Adipocyte (in vitro differentiated cells): ENCODE results near the gene MYO16.
A peak's percentile ranks its signal among the peaks of the same experiment; 100 is the strongest.

Experiments used
- DNase-seq: peaks from one replicate; pipeline ENCODE4 v3.0.0-alpha.2; 2015; ENCODE audit warnings: low read depth
- H3K27me3 ChIP-seq: replicated peaks from 2 replicates; pipeline ENCODE4 v1.7.0; 2013; ENCODE audit warnings: mild to moderate bottlenecking, low read length, moderate library complexity; ENCODE audit not compliant: control insufficient read depth, insufficient read depth
- H3K36me3 ChIP-seq: 2 replicates; pipeline ENCODE4 v1.7.0; 2013; ENCODE audit warnings: low read length, mild to moderate bottlenecking, moderate library complexity; ENCODE audit not compliant: control insufficient read depth, insufficient read depth, severe bottlenecking
- H3K4me1 ChIP-seq: 2 replicates; pipeline ENCODE4 v1.7.0; 2013; ENCODE audit warnings: mild to moderate bottlenecking, low read length, moderate library complexity; ENCODE audit not compliant: control insufficient read depth, insufficient read depth
- H3K4me3 ChIP-seq: 2 replicates; pipeline ENCODE4 v1.7.0; 2013; ENCODE audit warnings: mild to moderate bottlenecking, low read length, moderate library complexity
- H3K9ac ChIP-seq: 2 replicates; pipeline ENCODE4 v1.7.0; 2013; ENCODE audit warnings: mild to moderate bottlenecking, low read length, moderate library complexity
- H3K9me3 ChIP-seq: 2 replicates; pipeline ENCODE4 v1.7.0; 2013; ENCODE audit warnings: mild to moderate bottlenecking, low read length, moderate library complexity; ENCODE audit not compliant: control insufficient read depth

MYO16 gene

DNA sequence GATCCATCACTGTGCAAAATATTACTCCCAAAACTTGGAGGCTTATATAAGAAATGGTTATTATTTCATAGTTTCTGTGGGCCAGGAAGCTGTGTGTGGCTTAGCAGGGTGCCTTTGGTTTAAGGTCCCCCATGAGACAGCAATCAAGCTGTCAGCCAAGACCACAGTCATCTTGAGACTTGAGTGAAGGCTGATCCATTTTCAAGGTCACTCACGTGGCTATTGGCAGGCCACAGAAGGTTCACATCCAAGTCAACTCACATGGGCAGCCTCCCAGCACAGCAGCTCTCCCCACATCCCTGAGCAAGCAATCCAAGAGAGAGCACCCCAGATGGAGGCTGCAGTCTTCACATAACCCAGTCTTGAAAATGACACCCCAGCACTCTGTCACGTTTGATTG, 537.4 kb downstream of the MYO16 start:
- Histone ChIP-seq H3K4me3 (no peak overlapping the region), H3K36me3 (no peaks in the 10 kb centered on the region), H3K4me1 (no peaks in the 10 kb centered on the region), H3K9me3 (no peaks in the 10 kb centered on the region), H3K27me3 (no peaks in the 10 kb centered on the region), H3K9ac (no peak overlapping the region)
- no peak for DNase-seq

DNA sequence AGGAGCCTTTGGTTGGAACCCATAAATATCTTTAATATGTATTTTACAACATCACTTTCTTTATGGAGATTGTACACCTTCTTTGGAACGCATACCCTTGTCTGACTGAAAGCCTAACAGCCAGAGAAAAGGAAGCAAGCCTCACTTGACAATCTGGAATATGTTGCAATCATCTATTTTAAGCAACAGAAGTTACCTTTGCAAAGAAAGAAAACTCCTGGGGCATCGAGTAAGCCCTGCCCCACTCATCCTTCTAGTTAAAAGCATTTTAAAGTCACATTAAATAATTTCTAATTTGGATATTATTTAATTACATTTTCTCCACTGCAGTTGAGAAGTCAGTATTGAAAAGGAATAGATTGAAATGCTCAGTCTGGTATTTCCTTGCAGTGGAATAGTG, 542.7 kb downstream of the MYO16 start:
- H3K9ac ChIP-seq, result no peak overlapping the region
- H3K9me3 ChIP-seq, result no peaks in the 10 kb centered on the region
- no peaks in the 10 kb centered on the region for H3K36me3 ChIP-seq
- H3K4me3 ChIP-seq, result no peak overlapping the region
- no peaks in the 10 kb centered on the region for H3K4me1 ChIP-seq
- no peaks in the 10 kb centered on the region for H3K27me3 ChIP-seq
- DNase-seq, result no peak

DNA sequence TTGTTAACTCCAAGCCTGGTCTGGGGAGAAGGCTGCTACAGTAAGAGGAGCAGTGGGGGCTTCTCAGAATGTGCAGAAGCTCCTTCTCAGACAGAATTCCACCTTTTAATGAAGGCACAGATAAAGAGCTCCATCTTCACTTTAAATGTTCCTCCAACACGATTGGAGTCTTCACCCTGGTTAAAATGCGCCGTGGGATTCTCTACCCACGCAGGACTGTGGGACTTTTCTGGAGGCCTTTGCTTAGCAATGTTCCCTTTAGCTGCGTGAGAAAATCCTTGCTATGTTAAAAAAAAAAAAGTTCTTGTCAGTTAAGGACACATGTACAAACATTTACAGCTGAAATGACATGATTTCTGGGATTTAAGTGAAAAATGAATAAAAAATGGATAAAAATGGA, 546.3 kb downstream of the MYO16 start:
- no peaks in the 10 kb centered on the region for H3K9me3 ChIP-seq
- no peaks in the 10 kb centered on the region for H3K27me3 ChIP-seq
- no peak for DNase-seq
- no peak overlapping the region for H3K4me3 ChIP-seq
- no peaks in the 10 kb centered on the region for H3K36me3 ChIP-seq
- H3K9ac ChIP-seq, result no peak overlapping the region
- no peaks in the 10 kb centered on the region for H3K4me1 ChIP-seq

DNA sequence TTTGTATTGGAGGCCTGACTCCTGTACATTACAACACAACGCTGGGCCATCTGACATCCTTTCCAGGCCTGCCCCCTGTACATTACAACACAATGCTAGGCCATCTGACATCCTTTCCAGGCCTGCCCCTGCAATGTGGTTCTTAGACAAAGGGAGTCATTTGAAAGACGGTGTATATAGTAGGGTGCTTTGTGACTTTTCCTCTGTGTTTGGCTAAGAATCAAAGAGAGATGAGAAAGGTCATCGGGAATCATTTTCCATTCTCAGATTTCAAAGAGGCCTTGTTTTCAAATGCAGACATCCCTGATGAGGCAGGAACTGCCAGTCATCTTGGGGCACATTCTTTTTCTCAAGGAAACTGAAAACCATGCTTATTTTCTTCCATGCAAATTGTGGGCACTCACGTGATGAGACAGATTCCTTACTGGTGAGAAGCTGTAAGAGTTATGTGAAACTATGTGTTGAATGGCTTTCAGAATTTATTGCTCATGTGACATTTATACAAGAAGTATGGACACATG, 551.6 kb downstream of the MYO16 start:
- no peak overlapping the region for H3K4me3 ChIP-seq
- H3K9ac ChIP-seq, result no peak overlapping the region
- H3K9me3 ChIP-seq, result no peaks in the 10 kb centered on the region
- H3K36me3 ChIP-seq, result no peaks in the 10 kb centered on the region
- no peaks in the 10 kb centered on the region for H3K4me1 ChIP-seq
- peak; percentile 82 for DNase-seq
- no peaks in the 10 kb centered on the region for H3K27me3 ChIP-seq

DNA sequence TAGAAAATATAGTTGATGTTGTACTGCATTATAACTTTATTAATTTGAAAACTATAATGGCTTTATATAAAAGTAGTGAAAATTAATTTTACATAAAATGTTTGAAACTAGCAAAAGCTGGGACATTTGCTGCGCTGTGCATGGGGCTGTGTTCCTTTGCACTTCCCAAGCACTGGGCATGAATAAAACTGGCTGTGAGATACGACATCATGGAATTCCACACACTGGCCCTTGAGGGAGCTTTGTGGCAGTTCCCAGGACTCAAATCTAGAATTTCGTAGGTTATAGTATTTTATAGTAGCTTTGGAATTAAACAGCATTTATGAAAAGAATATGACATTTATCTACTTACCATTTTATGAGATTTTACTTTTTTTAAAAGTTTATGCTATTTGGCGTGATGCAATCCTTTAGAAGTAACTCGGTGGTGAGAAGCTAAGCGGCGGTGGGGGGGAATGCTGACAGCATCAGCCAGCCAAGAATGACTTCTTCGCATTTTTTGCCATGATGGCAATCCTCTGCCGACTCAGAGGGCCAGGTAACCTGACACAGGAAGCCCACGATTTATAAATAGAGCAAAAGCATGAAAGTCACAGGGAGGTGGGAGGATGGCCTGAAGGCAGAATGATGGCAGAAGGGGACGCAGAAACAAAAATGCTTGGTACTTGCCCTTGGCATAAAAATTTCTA, 553.5 kb downstream of the MYO16 start:
- no peaks in the 10 kb centered on the region for H3K9me3 ChIP-seq
- H3K4me1 ChIP-seq, result no peaks in the 10 kb centered on the region
- H3K4me3 ChIP-seq, result no peak overlapping the region
- no peak overlapping the region for H3K9ac ChIP-seq
- no peaks in the 10 kb centered on the region for H3K36me3 ChIP-seq
- no peaks in the 10 kb centered on the region for H3K27me3 ChIP-seq
- no peak for DNase-seq

DNA sequence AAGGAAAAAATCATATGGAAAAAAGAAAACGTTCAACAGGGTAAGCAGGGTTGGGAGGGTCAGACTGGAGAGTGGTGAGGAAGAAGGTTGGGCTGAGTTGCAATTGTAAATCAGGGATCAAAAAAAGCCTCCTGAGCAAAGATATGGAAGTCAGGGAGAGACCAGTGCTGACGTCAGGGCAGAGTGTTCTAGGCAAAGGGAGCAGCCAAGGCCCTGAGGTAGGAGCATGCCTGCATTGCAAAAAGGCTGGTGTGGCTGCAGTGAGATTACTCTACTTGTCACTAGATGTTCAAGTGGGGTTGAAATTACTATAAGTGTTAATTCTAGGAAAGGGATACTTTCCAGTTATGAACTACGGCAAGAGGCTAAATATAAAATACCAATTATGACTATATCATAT, 562.0 kb downstream of the MYO16 start:
- Histone ChIP-seq H3K4me3 (no peak overlapping the region), H3K9ac (no peak overlapping the region), H3K9me3 (no peaks in the 10 kb centered on the region), H3K36me3 (no peaks in the 10 kb centered on the region), H3K27me3 (no peaks in the 10 kb centered on the region), H3K4me1 (no peaks in the 10 kb centered on the region)
- no peak for DNase-seq

DNA sequence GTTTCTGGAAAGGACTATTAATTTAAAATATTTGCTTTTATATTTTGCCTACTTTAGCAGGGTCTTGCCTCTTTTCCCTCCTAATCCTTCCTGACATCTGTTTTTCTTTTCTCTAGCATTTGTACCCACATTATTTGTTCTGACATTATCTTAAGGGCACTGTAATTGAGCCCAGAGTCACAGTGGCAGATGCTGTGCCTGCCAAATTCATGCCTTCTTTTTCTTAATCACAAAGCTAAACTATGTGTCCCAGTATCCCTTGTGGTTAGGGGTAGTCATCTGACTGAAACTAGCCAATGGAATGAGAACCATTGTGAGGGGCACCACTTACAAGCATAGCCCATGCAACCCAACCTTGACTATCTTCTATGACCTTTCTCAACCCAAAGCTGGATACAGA, 562.9 kb downstream of the MYO16 start:
- no peaks in the 10 kb centered on the region for H3K27me3 ChIP-seq
- H3K9ac ChIP-seq, result no peak overlapping the region

DNA sequence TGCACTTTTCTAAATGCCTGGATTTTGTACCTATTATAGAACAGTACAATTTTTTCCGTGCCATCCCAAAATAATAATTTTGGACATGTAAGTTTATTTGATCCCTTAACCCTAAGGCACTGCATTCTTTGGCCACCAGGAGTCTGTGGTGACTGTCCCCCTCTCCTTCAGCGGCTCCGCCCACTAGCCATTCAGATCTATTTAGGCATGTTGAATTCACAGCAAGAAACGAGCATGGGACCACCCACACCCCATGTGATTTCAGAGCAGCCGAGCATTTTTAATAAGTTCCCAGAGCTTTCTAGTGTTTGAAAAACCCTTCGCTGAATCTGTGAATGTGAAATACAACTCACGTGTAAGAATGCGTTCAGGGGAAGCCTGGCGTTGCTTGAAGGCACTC, 567.5 kb downstream of the MYO16 start:
- no peak overlapping the region for H3K4me3 ChIP-seq
- H3K27me3 ChIP-seq, result no peaks in the 10 kb centered on the region
- no peaks in the 10 kb centered on the region for H3K36me3 ChIP-seq
- H3K9me3 ChIP-seq, result no peaks in the 10 kb centered on the region
- peaks cover 3% of the 10 kb centered on the region for H3K4me1 ChIP-seq
- DNase-seq, result no peak
- H3K9ac ChIP-seq, result no peak overlapping the region

More for the DNA sequence above, 562.9 kb downstream of the MYO16 start:
- Histone ChIP-seq H3K4me3 (no peak overlapping the region), H3K36me3 (no peaks in the 10 kb centered on the region), H3K9me3 (no peaks in the 10 kb centered on the region), H3K4me1 (no peaks in the 10 kb centered on the region)
- no peak for DNase-seq

DNA sequence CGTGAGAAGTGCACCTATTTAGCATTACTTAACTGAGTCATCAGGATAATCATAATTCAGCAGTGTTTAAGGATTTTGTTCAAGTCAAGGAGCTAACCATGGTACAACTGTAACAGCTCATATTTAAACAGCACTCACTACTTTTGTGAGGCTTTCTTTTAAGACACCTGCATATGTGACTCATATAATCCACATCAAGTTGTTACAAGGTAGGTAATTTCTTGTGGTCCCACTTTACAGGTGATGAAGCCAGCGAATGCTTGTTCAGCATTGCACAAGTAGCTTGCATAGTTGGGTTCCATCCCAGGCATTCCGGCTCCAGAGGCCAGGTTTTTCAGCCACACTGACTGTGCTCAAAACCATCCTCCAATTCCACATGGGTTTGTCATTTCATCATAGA, 569.2 kb downstream of the MYO16 start:
- H3K4me1 ChIP-seq, result peaks cover 3% of the 10 kb centered on the region
- H3K4me3 ChIP-seq, result no peak overlapping the region
- H3K36me3 ChIP-seq, result no peaks in the 10 kb centered on the region
- H3K27me3 ChIP-seq, result no peaks in the 10 kb centered on the region
- H3K9me3 ChIP-seq, result no peaks in the 10 kb centered on the region
- DNase-seq, result no peak
- no peak overlapping the region for H3K9ac ChIP-seq

DNA sequence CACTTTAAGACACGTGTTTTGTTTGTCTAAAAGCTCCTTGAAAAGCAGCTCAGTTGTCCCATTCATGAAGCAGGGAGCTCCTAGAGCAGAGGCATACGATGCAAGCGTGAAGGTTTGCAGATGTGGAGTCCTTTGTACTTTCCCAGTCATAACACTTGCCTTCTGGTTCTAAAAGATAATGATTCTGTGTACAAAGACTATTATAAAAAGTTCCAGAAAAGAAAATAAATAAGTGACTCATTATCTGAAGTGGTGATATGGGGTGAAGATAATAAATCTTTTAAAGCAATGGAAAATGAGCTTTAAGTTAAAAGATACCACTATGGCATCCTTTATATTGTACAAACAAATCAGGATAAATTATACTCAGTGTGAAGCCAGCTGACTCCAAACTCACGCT, 569.9 kb downstream of the MYO16 start:
- Histone ChIP-seq H3K4me3 (no peak overlapping the region), H3K9me3 (no peaks in the 10 kb centered on the region), H3K27me3 (no peaks in the 10 kb centered on the region), H3K9ac (no peak overlapping the region), H3K4me1 (peaks cover 3% of the 10 kb centered on the region), H3K36me3 (no peaks in the 10 kb centered on the region)
- no peak for DNase-seq

DNA sequence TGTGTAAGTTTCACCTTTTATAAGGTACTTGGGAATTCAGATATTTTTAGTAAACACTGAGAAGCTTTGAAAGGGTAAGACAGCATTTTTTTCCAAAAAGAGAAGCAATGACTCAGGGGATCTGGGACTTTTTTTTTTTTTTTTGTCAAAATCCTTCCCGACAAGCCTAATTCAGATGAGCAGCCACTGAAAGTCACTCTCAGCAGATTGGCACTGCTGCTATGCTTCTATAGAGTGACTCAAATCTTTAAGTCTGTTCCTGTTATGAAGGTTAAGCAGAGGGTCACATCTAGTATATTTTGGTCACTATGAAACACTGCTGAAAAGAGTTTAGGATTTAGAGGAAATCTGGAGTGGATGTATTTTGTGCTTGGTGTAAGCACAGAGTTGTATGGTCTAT, 571.1 kb downstream of the MYO16 start:
- Histone ChIP-seq H3K4me1 (peaks cover 3% of the 10 kb centered on the region), H3K9ac (no peak overlapping the region), H3K9me3 (no peaks in the 10 kb centered on the region), H3K4me3 (no peak overlapping the region), H3K36me3 (no peaks in the 10 kb centered on the region), H3K27me3 (no peaks in the 10 kb centered on the region)
- peak; percentile 38 for DNase-seq

DNA sequence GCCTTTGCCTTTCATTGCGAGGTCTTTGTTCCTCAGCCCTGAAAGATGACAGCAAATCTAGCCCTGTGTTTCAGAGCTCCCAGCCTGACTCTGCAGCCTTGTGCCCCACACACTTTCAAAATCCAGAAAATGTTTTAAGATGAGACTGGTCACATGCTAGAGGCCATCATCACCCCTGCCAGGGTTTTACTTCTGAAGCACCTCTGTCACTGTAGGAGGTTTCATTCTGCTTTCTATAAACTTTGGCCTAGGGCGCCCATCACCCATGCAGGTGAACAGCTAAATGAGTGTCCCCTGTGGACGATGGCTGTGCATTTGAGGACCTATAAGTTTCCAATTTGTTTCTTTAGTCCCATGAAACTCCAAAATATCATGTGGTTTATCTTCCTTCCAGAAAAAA, 574.2 kb downstream of the MYO16 start:
- DNase-seq, result no peak
- no peaks in the 10 kb centered on the region for H3K27me3 ChIP-seq
- H3K9ac ChIP-seq, result no peak overlapping the region

More for the DNA sequence above, 574.2 kb downstream of the MYO16 start:
- Histone ChIP-seq H3K4me3 (no peak overlapping the region), H3K36me3 (no peaks in the 10 kb centered on the region), H3K4me1 (peaks cover 3% of the 10 kb centered on the region), H3K9me3 (no peaks in the 10 kb centered on the region)
